ENCODE data around the gene MPO. TPM values are rescaled to one million over a fixed set of nuclear protein-coding genes. Genes with fewer than 3 reads are reported as not detected.

MPO gene
- total and polyA plus RNA-seq, 2 of the 4 experiments (the other 2 are of a cell fraction), result not detected

- H4K91ac ChIP-seq (ENCODE audit: insufficient read depth, low read depth, low read length), result no peak overlapping the region
- H4K20me1 ChIP-seq (ENCODE audit: insufficient read depth, low read length), result no peaks in the 10 kb centered on the region
- no peaks in the 10 kb centered on the region for H3K36me3 ChIP-seq (ENCODE audit: control insufficient read depth, insufficient read depth, low read length)
- dilution Hi-C loops (cut with HindIII; ENCODE audit: low sequenced_read_pairs, unreplicated experiment) (no loop called here), in situ Hi-C loops (cut with MboI; ENCODE audit: low sequenced_read_pairs) (loop anchor here (5.0 kb wide), 2 partner anchors 103 to 133 kb away; partner anchors contain the start of gene RNF43), intact Hi-C loops (cut with micrococcal nuclease) (no loop called here)
- H3K27ac ChIP-seq (ENCODE audit: insufficient read depth, low read length), result no peak overlapping the region
- no peak overlapping the region for H3K4me3 ChIP-seq (ENCODE audit: insufficient read depth, low read depth, low read length)
- no peak overlapping the region for H2BK120ac ChIP-seq (ENCODE audit: low read depth, low read length)
- no CpG with 5 or more reads among the region's 6 CpGs for WGBS, 2 experiments (ENCODE audit: extremely low coverage in 2 of 2, insufficient read length in 1 of 2)
- no peak overlapping the region for H2AFZ ChIP-seq (replicated peaks; ENCODE audit: low read length, poor library complexity)
- no peak for TF ChIP-seq FOS (IDR thresholded peaks at IDR 0.05; ENCODE audit: low read depth, low read length)
- no peak for TF ChIP-seq MAZ (IDR thresholded peaks at IDR 0.05; ENCODE audit: borderline replicate concordance, low read depth, low read length)
- TF ChIP-seq MXI1 (IDR thresholded peaks at IDR 0.05; ENCODE audit: borderline replicate concordance, low read depth, low read length), result no peak
- no peak for TF ChIP-seq CHD1 (IDR thresholded peaks at IDR 0.05; ENCODE audit: low read depth, low read length)
- no peak for TF ChIP-seq CEBPB (IDR thresholded peaks at IDR 0.05; ENCODE audit: low read depth, low read length)
- no peak for TF ChIP-seq NFE2L2 (IDR thresholded peaks at IDR 0.05; ENCODE audit: low read depth, low read length)
- no peak for TF ChIP-seq MAFK (IDR thresholded peaks at IDR 0.05; ENCODE audit: low read depth, low read length)
- no peak for TF ChIP-seq ELK1 (IDR thresholded peaks at IDR 0.05; ENCODE audit: borderline replicate concordance, low read depth, low read length)
- no peak for TF ChIP-seq RCOR1 (IDR thresholded peaks at IDR 0.05; ENCODE audit: insufficient replicate concordance, low read length)
- no peak for TF ChIP-seq SMC3 (IDR thresholded peaks at IDR 0.05; ENCODE audit: low read depth, low read length)
- no peak for TF ChIP-seq CTCF (conservative IDR thresholded peaks at IDR 0.05; ENCODE audit: low read depth, low read length)
- TF ChIP-seq USF2 (IDR thresholded peaks at IDR 0.05; ENCODE audit: low read depth, low read length), result no peak
- no peak for TF ChIP-seq POLR2A (IDR thresholded peaks at IDR 0.05; ENCODE audit: low read depth, low read length)
- TF ChIP-seq BHLHE40 (IDR thresholded peaks at IDR 0.05; ENCODE audit: low read depth, low read length), result no peak
- no peak for TF ChIP-seq RAD21 (IDR thresholded peaks at IDR 0.05; ENCODE audit: low read length)
- TF ChIP-seq RFX5 (IDR thresholded peaks at IDR 0.05; ENCODE audit: low read depth, low read length), result no peak
- no peak overlapping the region for H2BK15ac ChIP-seq (ENCODE audit: low read depth, low read length)
- no peaks in the 10 kb centered on the region for H3K79me1 ChIP-seq (ENCODE audit: low read depth in 1 of 2, low read length in 2 of 2)
- CTCF ChIA-PET, result no interaction called here
- POLR2A ChIA-PET (ENCODE audit: unreplicated experiment), result no interaction called here
- no peak overlapping the region for H3K4ac ChIP-seq (ENCODE audit: low read depth, low read length)
- H2AK5ac ChIP-seq (ENCODE audit: low read depth, low read length), result no peak overlapping the region
- H3K9me3 ChIP-seq (ENCODE audit: control insufficient read depth, insufficient read depth, low read length), result no peaks in the 10 kb centered on the region
- no peak overlapping the region for H4K8ac ChIP-seq (ENCODE audit: low read depth in 2 of 2, low read length in 2 of 2)
- no peaks in the 10 kb centered on the region for H3K4me1 ChIP-seq (ENCODE audit: control insufficient read depth, insufficient read depth, low read length)
- H4K5ac ChIP-seq (ENCODE audit: low read depth, low read length), result no peak overlapping the region
- no peak overlapping the region for H2BK20ac ChIP-seq (ENCODE audit: low read depth, low read length)
- no TSS peak for BruUV-seq (replicated peaks)
- H3K18ac ChIP-seq (ENCODE audit: low read depth, low read length), result no peak overlapping the region
- no peak overlapping the region for H2BK5ac ChIP-seq (ENCODE audit: low read depth, low read length, poor library complexity, severe bottlenecking)
- no peaks in the 10 kb centered on the region; the same call in 1 of the 2 replicates for H3K27me3 ChIP-seq (ENCODE audit: control insufficient read depth, insufficient read depth, low read length)
- H3K14ac ChIP-seq (replicated peaks; ENCODE audit: low read depth, low read length), result no peak overlapping the region
- H3K4me2 ChIP-seq (ENCODE audit: low read depth, low read length), result no peak overlapping the region
- H3K9ac ChIP-seq (ENCODE audit: low read depth, low read length), result no peak overlapping the region
- H3K56ac ChIP-seq (ENCODE audit: extremely low read depth, insufficient read depth, low read length), result no peak overlapping the region
- ATAC-seq (ENCODE audit: low read depth), result no peak
- no peak for DNase-seq
- H2AK9ac ChIP-seq (replicated peaks; ENCODE audit: low read depth, low read length, poor library complexity), result no peak overlapping the region
- no peak overlapping the region for H3K23ac ChIP-seq (ENCODE audit: low read depth, low read length)
- no peaks in the 10 kb centered on the region for H3K9me1 ChIP-seq (ENCODE audit: insufficient read depth, low read length)
Measured at GRCh38 chr17:58314706-58315015, 33.9 kb upstream of the MPO start.
